Karpas-422 (cell line): Measurements from ENCODE around the gene ACIN1. TPM values are rescaled to one million over a fixed set of nuclear protein-coding genes. Genes with fewer than 3 reads are reported as not detected.
"Not testable (repeated sequence)": the region's sequence is repeated elsewhere in the genome, so short reads cannot be mapped to it uniquely, and the experiment has no call there.

Experiments
- DNase-seq: peaks from one replicate; pipeline ENCODE4 v3.0.0-alpha.2; 2015
- H2AFZ ChIP-seq: fragments of 200-600 bp; sonication (generic); 2 replicates; pipeline ENCODE4 v1.6.1; 2014; ENCODE audit warnings: antibody characterized with exemption, low read length, mixed read lengths
- H3K27ac ChIP-seq: fragments of 200-600 bp; sonication (generic); 2 replicates; pipeline ENCODE4 v1.5.1; 2014; ENCODE audit warnings: mild to moderate bottlenecking, low read length, moderate library complexity
- H3K27me3 ChIP-seq: fragments of 200-600 bp; sonication (generic); 2 replicates; pipeline ENCODE4 v1.6.1; 2014; ENCODE audit warnings: low read length, mixed read lengths
- H3K36me3 ChIP-seq: fragments of 200-600 bp; sonication (generic); 2 replicates; pipeline ENCODE4 v1.6.1; 2014; ENCODE audit warnings: low read length, mixed read lengths; ENCODE audit not compliant: insufficient read depth
- H3K4me1 ChIP-seq: fragments of 200-600 bp; sonication (generic); 2 replicates; pipeline ENCODE4 v1.6.1; 2014; ENCODE audit warnings: mild to moderate bottlenecking, low read length, mixed read lengths
- H3K4me2 ChIP-seq: fragments of 200-600 bp; sonication (generic); 2 replicates; pipeline ENCODE4 v1.6.1; 2014; ENCODE audit warnings: low read length, low read depth, mild to moderate bottlenecking; ENCODE audit not compliant: poor library complexity, severe bottlenecking
- H3K4me3 ChIP-seq: fragments of 200-600 bp; sonication (generic); 2 replicates; pipeline ENCODE4 v1.5.1; 2014; ENCODE audit warnings: mild to moderate bottlenecking, antibody characterized with exemption, low read length, mixed read lengths
- H3K79me2 ChIP-seq: fragments of 200-600 bp; sonication (generic); 2 replicates; pipeline ENCODE4 v1.6.1; 2014; ENCODE audit warnings: mild to moderate bottlenecking, low read length, mixed read lengths
- H3K9ac ChIP-seq: fragments of 200-600 bp; sonication (generic); 2 replicates; pipeline ENCODE4 v1.6.0; 2014; ENCODE audit warnings: low read length
- H3K9me2 ChIP-seq: fragments of 200-600 bp; sonication (generic), shearing (Covaris generic); replicated peaks from 2 replicates; pipeline ENCODE4 v1.6.0; 2014; ENCODE audit warnings: mild to moderate bottlenecking, low read length, moderate library complexity; ENCODE audit not compliant: insufficient read depth
- H3K9me3 ChIP-seq: fragments of 300-700, 200-600 bp; sonication (generic); 2 replicates; pipeline ENCODE4 v1.6.1; 2014; ENCODE audit warnings: low read length, mixed read lengths
- H4K20me1 ChIP-seq: fragments of 200-600 bp; sonication (generic); 2 replicates; pipeline ENCODE4 v1.6.1; 2014; ENCODE audit warnings: mild to moderate bottlenecking, antibody characterized with exemption, low read length, low read depth; ENCODE audit not compliant: insufficient read depth
- total RNA-seq: library from RNA; depleted of rRNA; stranded (reverse); fragments of >200 nt; shearing (Covaris generic); gene quantifications from 2 replicates; pipeline ENCODE4 v1.2.3, GENCODE V29; 2014; ENCODE audit warnings: low replicate concordance

The ACIN1 gene
- total RNA-seq, 1 experiment from 2014 or later, result 125 TPM

DNA sequence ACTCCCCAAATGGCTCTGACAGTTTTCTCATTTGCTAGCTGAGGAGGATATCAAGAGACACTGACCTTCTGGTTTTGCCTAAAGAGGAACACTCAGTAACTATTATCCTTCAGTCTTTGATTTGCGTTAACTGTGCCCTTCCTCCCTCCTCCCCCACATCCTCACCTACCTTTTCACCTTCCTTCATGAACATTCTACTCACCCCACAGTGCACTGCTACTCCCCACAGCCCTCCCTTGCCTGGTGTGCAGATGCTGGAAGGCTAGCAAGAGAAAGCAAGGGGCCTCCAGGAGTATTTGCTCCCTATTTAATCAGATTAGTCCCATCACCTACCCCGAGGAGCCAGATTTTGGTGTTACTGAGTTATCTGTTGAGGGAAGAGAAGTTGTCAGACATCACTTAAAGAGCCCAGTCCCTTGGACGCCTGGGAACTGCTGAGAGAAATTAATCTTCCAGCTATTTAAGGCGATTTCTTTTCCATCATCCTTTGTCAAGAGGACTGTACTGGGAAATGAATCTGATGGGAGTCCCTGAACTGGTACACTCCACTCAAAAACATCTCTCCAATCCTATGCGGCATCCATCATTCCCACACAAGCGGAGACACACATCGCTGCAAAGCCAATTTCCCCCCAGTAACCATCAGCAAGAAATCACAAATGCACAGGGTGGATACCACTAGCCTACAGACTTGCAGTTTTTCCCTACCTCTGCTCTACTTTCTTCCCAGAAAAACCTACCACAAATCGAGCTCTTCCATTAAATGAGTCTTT, 71.7 kb downstream of the ACIN1 start:
- H3K4me1 ChIP-seq, result no peaks in the 10 kb centered on the region
- H3K27ac ChIP-seq, result no peak overlapping the region

DNA sequence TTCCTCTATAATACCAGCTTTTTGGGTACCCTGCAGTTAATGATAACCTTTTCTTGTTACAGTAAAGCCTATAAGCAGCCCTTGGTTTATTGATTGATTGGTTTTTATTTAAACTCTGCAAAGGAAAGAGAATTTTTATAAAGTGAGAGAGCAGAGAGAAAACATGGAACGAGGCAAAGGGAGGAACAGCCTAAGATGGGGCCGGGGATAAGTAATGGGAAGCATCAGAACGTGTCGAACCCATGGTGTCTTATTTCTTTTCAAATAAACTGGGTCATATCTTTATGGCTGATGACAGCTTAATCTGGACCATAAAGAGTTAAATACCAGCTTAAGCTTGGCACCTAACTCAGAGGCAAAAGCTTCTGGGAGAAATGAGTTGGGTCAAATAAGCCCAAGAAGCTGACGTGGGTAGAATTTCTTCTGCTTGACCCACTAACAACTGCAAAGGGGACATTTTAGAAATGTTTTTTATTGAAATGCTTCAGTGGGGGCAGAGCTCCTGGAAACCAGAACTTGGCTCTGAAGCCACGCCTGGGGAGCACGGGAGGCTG, 73.0 kb downstream of the ACIN1 start:
- H3K27me3 ChIP-seq, result no peaks in the 10 kb centered on the region
- H3K9ac ChIP-seq, result no peak overlapping the region
- no peak overlapping the region for H2AFZ ChIP-seq
- no peaks in the 10 kb centered on the region for H3K4me1 ChIP-seq
- H3K27ac ChIP-seq, result no peak overlapping the region
- H3K36me3 ChIP-seq, result peaks cover 5% of the 10 kb centered on the region; the same call in 1 of the 2 replicates
- no peak for DNase-seq
- no peaks in the 10 kb centered on the region; the same call in 1 of the 2 replicates for H4K20me1 ChIP-seq
- no peaks in the 10 kb centered on the region for H3K79me2 ChIP-seq
- H3K4me3 ChIP-seq, result no peak overlapping the region
- H3K9me2 ChIP-seq, result no peaks in the 10 kb centered on the region
- no peaks in the 10 kb centered on the region for H3K9me3 ChIP-seq
- H3K4me2 ChIP-seq, result no peak overlapping the region

More for the DNA sequence above, 71.7 kb downstream of the ACIN1 start:
- Histone ChIP-seq H3K4me2 (no peak overlapping the region), H3K9me2 (no peaks in the 10 kb centered on the region), H3K9ac (no peak overlapping the region), H3K79me2 (no peaks in the 10 kb centered on the region), H3K36me3 (peaks cover 5% of the 10 kb centered on the region; the same call in 1 of the 2 replicates), H2AFZ (no peak overlapping the region), H3K27me3 (no peaks in the 10 kb centered on the region), H3K4me3 (no peak overlapping the region), H4K20me1 (no peaks in the 10 kb centered on the region; the same call in 1 of the 2 replicates), H3K9me3 (no peaks in the 10 kb centered on the region)
- no peak for DNase-seq

GRCh38 chr14:23021434-23021833, 73.5 kb downstream of the ACIN1 start:
- no peaks in the 10 kb centered on the region for H3K9me3 ChIP-seq
- no peak overlapping the region for H3K27ac ChIP-seq
- H3K9me2 ChIP-seq, result no peaks in the 10 kb centered on the region
- no peaks in the 10 kb centered on the region for H3K27me3 ChIP-seq
- no peak for DNase-seq
- H3K4me3 ChIP-seq, result no peak overlapping the region
- no peak overlapping the region for H3K4me2 ChIP-seq
- no peaks in the 10 kb centered on the region for H3K79me2 ChIP-seq
- H2AFZ ChIP-seq, result no peak overlapping the region
- no peaks in the 10 kb centered on the region for H3K4me1 ChIP-seq
- H4K20me1 ChIP-seq, result no peaks in the 10 kb centered on the region; the same call in 1 of the 2 replicates
- no peak overlapping the region for H3K9ac ChIP-seq
- peaks cover 5% of the 10 kb centered on the region; the same call in 1 of the 2 replicates for H3K36me3 ChIP-seq

DNA sequence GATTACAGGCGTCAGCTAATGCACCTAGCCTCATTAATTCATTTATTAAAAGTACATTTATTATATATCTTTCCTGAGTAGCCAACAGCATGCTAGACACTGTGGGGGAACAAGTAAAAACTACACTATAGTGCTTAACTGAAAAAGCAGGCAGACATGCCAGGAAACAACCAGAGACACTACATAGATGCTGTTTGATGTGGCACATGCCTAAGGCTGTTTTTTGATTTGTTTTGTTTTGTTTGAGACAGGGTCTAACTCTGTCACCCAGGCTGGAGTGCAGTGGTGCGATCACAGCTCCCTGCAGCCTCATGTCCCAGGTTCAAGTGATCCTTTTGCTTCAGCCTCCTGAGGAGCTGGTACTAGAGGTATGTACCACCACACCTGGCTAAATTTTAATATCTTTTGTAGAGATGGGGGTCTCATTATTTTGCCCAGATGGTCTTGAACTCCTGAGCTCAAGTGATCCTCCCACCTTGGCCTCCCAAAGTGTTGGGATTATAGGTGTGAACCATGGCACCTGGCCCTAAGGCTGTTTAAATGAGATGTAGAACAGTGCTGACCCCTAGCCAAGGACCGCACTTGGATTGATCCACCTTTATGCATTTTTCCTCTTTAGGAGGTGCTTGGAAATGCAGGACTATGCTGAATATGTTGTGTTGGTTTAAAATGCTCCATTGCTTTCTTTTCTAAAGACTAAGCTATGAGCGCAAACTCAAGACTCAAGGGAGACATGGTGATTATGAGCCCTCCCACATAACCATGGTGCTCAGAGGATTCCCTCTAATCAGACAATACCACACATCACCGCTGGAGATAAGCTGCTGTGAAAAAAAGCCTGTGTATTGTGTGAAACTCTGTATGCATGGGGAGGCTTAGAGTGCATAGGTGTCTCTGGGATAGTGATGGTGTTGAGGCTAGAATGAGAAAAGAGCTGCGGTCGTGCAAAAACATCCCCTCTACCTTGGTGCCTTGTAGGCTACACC, 74.5 kb downstream of the ACIN1 start:
- H3K36me3 ChIP-seq, result no peaks in the 10 kb centered on the region
- no peak overlapping the region for H3K4me2 ChIP-seq
- H3K4me3 ChIP-seq, result no peak overlapping the region
- no peaks in the 10 kb centered on the region for H3K9me3 ChIP-seq
- no peak overlapping the region for H3K9ac ChIP-seq
- H3K79me2 ChIP-seq, result no peaks in the 10 kb centered on the region
- no peaks in the 10 kb centered on the region for H3K9me2 ChIP-seq
- H4K20me1 ChIP-seq, result no peaks in the 10 kb centered on the region; the same call in 1 of the 2 replicates
- H2AFZ ChIP-seq, result no peak overlapping the region
- no peak for DNase-seq
- no peaks in the 10 kb centered on the region for H3K4me1 ChIP-seq
- no peaks in the 10 kb centered on the region for H3K27me3 ChIP-seq
- H3K27ac ChIP-seq, result no peak overlapping the region

DNA sequence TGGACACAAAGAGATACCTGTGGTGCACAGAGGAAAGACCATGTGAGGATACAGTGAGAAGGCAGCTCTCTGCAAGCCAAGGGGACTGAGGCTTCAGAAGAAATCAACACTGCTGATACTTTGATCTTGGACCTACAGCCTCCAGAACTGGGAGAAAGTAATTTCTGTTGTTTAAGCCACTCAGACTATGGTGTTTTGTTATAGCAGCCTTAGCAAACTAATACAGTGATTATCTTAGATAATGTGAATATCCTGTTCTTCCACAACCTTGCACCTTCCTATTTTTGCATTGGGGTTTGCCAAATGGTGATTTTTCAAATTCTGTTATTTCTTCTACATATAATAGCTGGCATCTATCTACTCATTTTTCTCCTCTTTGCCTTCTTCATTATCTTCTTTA, 76.8 kb downstream of the ACIN1 start:
- H2AFZ ChIP-seq, result no peak overlapping the region
- no peak overlapping the region for H3K27ac ChIP-seq
- H3K9me3 ChIP-seq, result no peaks in the 10 kb centered on the region
- H3K4me2 ChIP-seq, result no peak overlapping the region
- no peak overlapping the region for H3K4me3 ChIP-seq
- no peaks in the 10 kb centered on the region for H3K79me2 ChIP-seq
- no peak overlapping the region for H3K9ac ChIP-seq
- DNase-seq, result no peak
- H3K9me2 ChIP-seq, result no peaks in the 10 kb centered on the region
- H4K20me1 ChIP-seq, result no peaks in the 10 kb centered on the region; the same call in 1 of the 2 replicates
- H3K36me3 ChIP-seq, result no peaks in the 10 kb centered on the region
- no peaks in the 10 kb centered on the region for H3K27me3 ChIP-seq
- H3K4me1 ChIP-seq, result no peaks in the 10 kb centered on the region

- Histone ChIP-seq H3K4me1 (no peaks in the 10 kb centered on the region), H3K79me2 (no peaks in the 10 kb centered on the region), H3K9ac (no peak overlapping the region), H2AFZ (no peak overlapping the region), H3K27me3 (no peaks in the 10 kb centered on the region), H3K36me3 (no peaks in the 10 kb centered on the region), H3K4me3 (no peak overlapping the region), H3K27ac (no peak overlapping the region), H3K4me2 (no peak overlapping the region), H4K20me1 (no peaks in the 10 kb centered on the region), H3K9me3 (no peaks in the 10 kb centered on the region), H3K9me2 (no peaks in the 10 kb centered on the region)
- no peak for DNase-seq
Observed at GRCh38 chr14:23017091-23017490, 77.8 kb downstream of the ACIN1 start.

DNA sequence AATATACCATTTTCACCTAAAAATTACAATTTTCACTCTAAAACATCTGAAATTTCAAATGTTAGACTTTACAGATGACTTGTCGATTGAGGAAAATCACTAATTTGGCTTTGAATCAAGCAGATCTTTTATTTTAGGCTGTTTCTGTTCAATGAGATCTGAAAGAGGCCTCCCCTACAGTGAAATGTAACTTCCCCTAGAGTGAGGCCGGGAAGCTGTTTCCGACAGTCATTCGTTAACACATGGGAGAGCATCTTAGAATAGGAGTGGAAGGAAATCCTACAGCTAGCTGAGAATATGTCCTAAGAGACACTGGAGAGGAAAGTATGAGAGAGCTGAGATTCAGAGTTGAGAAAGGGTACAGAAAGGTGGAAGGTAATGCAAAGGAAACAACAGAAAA, 79.3 kb downstream of the ACIN1 start:
- DNase-seq, result no peak
- Histone ChIP-seq H3K27ac (no peak overlapping the region), H3K9me2 (no peaks in the 10 kb centered on the region), H3K9ac (no peak overlapping the region), H3K9me3 (no peaks in the 10 kb centered on the region), H3K27me3 (no peaks in the 10 kb centered on the region), H3K4me1 (no peaks in the 10 kb centered on the region), H4K20me1 (no peaks in the 10 kb centered on the region), H3K4me3 (no peak overlapping the region), H3K36me3 (no peaks in the 10 kb centered on the region), H2AFZ (no peak overlapping the region), H3K79me2 (no peaks in the 10 kb centered on the region), H3K4me2 (no peak overlapping the region)

- DNase-seq, H3K4me2 ChIP-seq, H2AFZ ChIP-seq, H3K4me3 ChIP-seq, H3K79me2 ChIP-seq, H3K9me2 ChIP-seq, H3K9me3 ChIP-seq, H3K27me3 ChIP-seq, H3K27ac ChIP-seq, H3K9ac ChIP-seq, H4K20me1 ChIP-seq, H3K36me3 ChIP-seq: not testable (repeated sequence)
- peaks cover 17% of the 10 kb centered on the region for H3K4me1 ChIP-seq
Observed at GRCh38 chr14:23013749-23014054, 81.2 kb downstream of the ACIN1 start.
